Mesendoderm (in vitro differentiated cells): ENCODE measurements around the gene HINT1.
"Not testable (repeated sequence)": the region's sequence is repeated elsewhere in the genome, so short reads cannot be mapped to it uniquely, and the experiment has no call there.

ENCODE experiments used
- DNase-seq: peaks from one replicate; pipeline ENCODE4 v3.0.0; 2013
- H2AK5ac ChIP-seq: 2 replicates; pipeline ENCODE4 v1.6.1; 2013; ENCODE audit warnings: low read length, inconsistent platforms
- H2BK120ac ChIP-seq: 2 replicates; pipeline ENCODE4 v1.6.1; 2013; ENCODE audit warnings: low read depth, mild to moderate bottlenecking, low read length, moderate library complexity, mixed read lengths
- H2BK15ac ChIP-seq: replicated peaks from 2 replicates; pipeline ENCODE4 v1.6.1; 2013; ENCODE audit warnings: low read depth, mild to moderate bottlenecking, moderate library complexity
- H2BK5ac ChIP-seq: 2 replicates; pipeline ENCODE4 v1.6.1; 2013; ENCODE audit warnings: low read length, inconsistent platforms
- H3K18ac ChIP-seq: 2 replicates; pipeline ENCODE4 v1.6.1; 2013; ENCODE audit warnings: mild to moderate bottlenecking, low read length, mixed read lengths
- H3K23ac ChIP-seq: one replicate; pipeline ENCODE4 v1.6.1; 2013; ENCODE audit warnings: low read length
- H3K27ac ChIP-seq: 2 replicates; pipeline ENCODE4 v1.5.1; 2013; ENCODE audit warnings: low read depth, mild to moderate bottlenecking, inconsistent platforms, low read length, moderate library complexity
- H3K27me3 ChIP-seq: 2 replicates; pipeline ENCODE4 v1.6.1; 2013; ENCODE audit warnings: low read length, control low read depth, mild to moderate bottlenecking, inconsistent platforms; ENCODE audit not compliant: insufficient read depth, poor library complexity
- H3K36me3 ChIP-seq: 2 replicates; pipeline ENCODE4 v1.6.1; 2013; ENCODE audit warnings: low read length, inconsistent platforms; ENCODE audit not compliant: control insufficient read depth, insufficient read depth
- H3K4ac ChIP-seq: one replicate; pipeline ENCODE4 v1.6.1; 2013; ENCODE audit warnings: low read depth, mild to moderate bottlenecking, low read length, moderate library complexity
- H3K4me1 ChIP-seq: 2 replicates; pipeline ENCODE4 v1.6.1; 2013; ENCODE audit warnings: low read depth, low read length, inconsistent platforms; ENCODE audit not compliant: control insufficient read depth
- H3K4me2 ChIP-seq: 2 replicates; pipeline ENCODE4 v1.6.1; 2013; ENCODE audit warnings: low read length
- H3K4me3 ChIP-seq: 2 replicates; pipeline ENCODE4 v1.5.1; 2013; ENCODE audit warnings: mild to moderate bottlenecking, low read length
- H3K56ac ChIP-seq: one replicate; pipeline ENCODE4 v1.6.1; 2013; ENCODE audit warnings: low read length
- H3K79me1 ChIP-seq: 2 replicates; pipeline ENCODE4 v1.6.1; 2013; ENCODE audit warnings: low read length, inconsistent platforms
- H3K79me2 ChIP-seq: 2 replicates; pipeline ENCODE4 v1.6.1; 2013; ENCODE audit warnings: mild to moderate bottlenecking, low read length; ENCODE audit not compliant: control insufficient read depth, insufficient read depth
- H3K9ac ChIP-seq: 2 replicates; pipeline ENCODE4 v1.6.1; 2013; ENCODE audit warnings: low read length, inconsistent platforms
- H4K5ac ChIP-seq: one replicate; pipeline ENCODE4 v1.6.1; 2013; ENCODE audit warnings: low read length
- H4K8ac ChIP-seq: one replicate; pipeline ENCODE4 v1.6.1; 2013; ENCODE audit warnings: low read depth, mild to moderate bottlenecking, control low read depth, low read length, moderate library complexity
- WGBS: extraction: QIAGEN DNeasy Blood & Tissue Kit; methylation state at CpG from one replicate; pipeline ENCODE4 v1.1.7; 2013; ENCODE audit warnings: low lambda C conversion rate, missing lambda C conversion rate; ENCODE audit not compliant: insufficient coverage; ENCODE audit errors: extremely low coverage; 5-methylcytosine and 5-hydroxymethylcytosine counted together

Gene HINT1

GRCh38 chr5:131147258-131147657 lies 17.8 kb downstream of the HINT1 start:
- H3K27ac ChIP-seq = no peak overlapping the region
- no peak overlapping the region for H4K5ac ChIP-seq
- H3K56ac ChIP-seq = no peak overlapping the region
- H3K4me1 ChIP-seq = no peaks in the 10 kb centered on the region
- H3K79me1 ChIP-seq = no peaks in the 10 kb centered on the region
- no peak overlapping the region for H3K23ac ChIP-seq
- H4K8ac ChIP-seq = no peak overlapping the region
- no peaks in the 10 kb centered on the region for H3K36me3 ChIP-seq
- no peaks in the 10 kb centered on the region for H3K79me2 ChIP-seq
- no peak overlapping the region for H2AK5ac ChIP-seq
- H3K4me2 ChIP-seq = no peak overlapping the region
- H2BK15ac ChIP-seq = no peak overlapping the region
- no peak overlapping the region for H3K9ac ChIP-seq
- H3K4me3 ChIP-seq = no peak overlapping the region
- DNase-seq = no peak
- H3K18ac ChIP-seq = no peak overlapping the region
- no peaks in the 10 kb centered on the region for H3K27me3 ChIP-seq
- no peak overlapping the region for H3K4ac ChIP-seq
- no peak overlapping the region for H2BK120ac ChIP-seq
- no peak overlapping the region for H2BK5ac ChIP-seq

GRCh38 chr5:131142970-131143617 lies 22.0 kb downstream of the HINT1 start:
- whole genome bisulfite sequencing = no CpG with 5 or more reads among the region's 3 CpGs
- H3K18ac ChIP-seq = no peak overlapping the region
- no peak overlapping the region for H3K4me3 ChIP-seq
- no peaks in the 10 kb centered on the region for H3K4me1 ChIP-seq
- H3K56ac ChIP-seq = no peak overlapping the region
- H3K79me1 ChIP-seq = no peaks in the 10 kb centered on the region
- H2BK120ac ChIP-seq = no peak overlapping the region
- H4K5ac ChIP-seq = no peak overlapping the region
- H3K79me2 ChIP-seq = no peaks in the 10 kb centered on the region
- H3K27ac ChIP-seq = no peak overlapping the region
- no peak overlapping the region for H3K23ac ChIP-seq
- no peak overlapping the region for H3K9ac ChIP-seq
- no peak overlapping the region for H2AK5ac ChIP-seq
- no peaks in the 10 kb centered on the region for H3K36me3 ChIP-seq
- H2BK15ac ChIP-seq = no peak overlapping the region
- H4K8ac ChIP-seq = no peak overlapping the region
- no peak overlapping the region for H2BK5ac ChIP-seq
- no peak overlapping the region for H3K4ac ChIP-seq
- no peak overlapping the region for H3K4me2 ChIP-seq
- DNase-seq = no peak
- H3K27me3 ChIP-seq = no peaks in the 10 kb centered on the region

- no peak overlapping the region for H3K23ac ChIP-seq
- no peak overlapping the region for H3K4me3 ChIP-seq
- no peaks in the 10 kb centered on the region for H3K79me2 ChIP-seq
- H2AK5ac ChIP-seq = no peak overlapping the region
- H3K56ac ChIP-seq = no peak overlapping the region
- H3K4ac ChIP-seq = no peak overlapping the region
- no peak overlapping the region for H2BK5ac ChIP-seq
- H3K79me1 ChIP-seq = no peaks in the 10 kb centered on the region
- DNase-seq = no peak
- no peak overlapping the region for H2BK15ac ChIP-seq
- no peak overlapping the region for H4K5ac ChIP-seq
- no peak overlapping the region for H3K9ac ChIP-seq
- H3K36me3 ChIP-seq = no peaks in the 10 kb centered on the region
- H3K4me1 ChIP-seq = no peaks in the 10 kb centered on the region
- H3K27ac ChIP-seq = no peak overlapping the region
- no peak overlapping the region for H3K18ac ChIP-seq
- no peak overlapping the region for H4K8ac ChIP-seq
- no peak overlapping the region for H2BK120ac ChIP-seq
- no CpG with 5 or more reads among the region's 2 CpGs for WGBS
- no peaks in the 10 kb centered on the region for H3K27me3 ChIP-seq
- no peak overlapping the region for H3K4me2 ChIP-seq
These were observed 25.7 kb downstream of the HINT1 start for GRCh38 chr5:131139321-131139720.

- not testable (repeated sequence) for H3K79me2 ChIP-seq, H3K18ac ChIP-seq, H2BK5ac ChIP-seq, H3K9ac ChIP-seq, H2BK15ac ChIP-seq, H2AK5ac ChIP-seq, H3K4me1 ChIP-seq, H3K79me1 ChIP-seq, H4K8ac ChIP-seq, DNase-seq, H3K4me2 ChIP-seq, H3K4ac ChIP-seq, H4K5ac ChIP-seq, H3K27ac ChIP-seq, H3K4me3 ChIP-seq, H3K56ac ChIP-seq, H3K23ac ChIP-seq, H2BK120ac ChIP-seq, H3K36me3 ChIP-seq, H3K27me3 ChIP-seq
- WGBS = no CpG with 5 or more reads among the region's 5 CpGs
These were observed 26.6 kb downstream of the HINT1 start for GRCh38 chr5:131138406-131138805.

GRCh38 chr5:131133091-131133490 lies 32.0 kb downstream of the HINT1 start:
- H2BK120ac ChIP-seq, H4K8ac ChIP-seq, H3K79me1 ChIP-seq, H3K23ac ChIP-seq, H3K79me2 ChIP-seq, H3K27me3 ChIP-seq, H3K4me1 ChIP-seq, H2BK15ac ChIP-seq, H3K56ac ChIP-seq, H4K5ac ChIP-seq, H3K4me3 ChIP-seq, H3K4ac ChIP-seq, H3K36me3 ChIP-seq, H3K9ac ChIP-seq, H3K27ac ChIP-seq, H3K4me2 ChIP-seq, H2AK5ac ChIP-seq, H2BK5ac ChIP-seq, DNase-seq, H3K18ac ChIP-seq: not testable (repeated sequence)
- WGBS = no CpG with 5 or more reads among the region's 2 CpGs

- Histone ChIP-seq H3K56ac (no peak overlapping the region), H3K79me1 (no peaks in the 10 kb centered on the region), H3K18ac (no peak overlapping the region), H3K4me3 (no peak overlapping the region), H2BK120ac (no peak overlapping the region), H3K27ac (no peak overlapping the region), H3K23ac (no peak overlapping the region), H3K9ac (no peak overlapping the region), H2BK5ac (no peak overlapping the region), H3K4me1 (no peaks in the 10 kb centered on the region), H4K8ac (no peak overlapping the region), H2AK5ac (no peak overlapping the region), H4K5ac (no peak overlapping the region), H3K79me2 (no peaks in the 10 kb centered on the region), H3K4me2 (no peak overlapping the region), H2BK15ac (no peak overlapping the region), H3K4ac (no peak overlapping the region), H3K27me3 (no peaks in the 10 kb centered on the region), H3K36me3 (no peaks in the 10 kb centered on the region)
- DNase-seq = no peak
- WGBS = no CpG with 5 or more reads among the region's 4 CpGs
These were observed 35.8 kb downstream of the HINT1 start for GRCh38 chr5:131129306-131129705.
